TTC549 (cell line): ENCODE data around the gene ANK2.
A peak's percentile ranks its signal among the peaks of the same experiment; 100 is the strongest.
"Not testable (repeated sequence)": the region's sequence is repeated elsewhere in the genome, so short reads cannot be mapped to it uniquely, and the experiment has no call there.

ENCODE experiments used
- FAIRE-seq: peaks from 2 replicates; lab custom pipeline; 2012; peaks lifted over from hg19 to GRCh38; lab: Jason Lieb, UNC

The ANK2 gene

GRCh38 chr4:113209652-113210320, 160.3 kb downstream of the ANK2 start:
- no peak for FAIRE-seq

GRCh38 chr4:113212613-113213012, 163.2 kb downstream of the ANK2 start:
- FAIRE-seq: no peak

GRCh38 chr4:113221990-113222389, 172.5 kb downstream of the ANK2 start:
- no peak for FAIRE-seq

DNA sequence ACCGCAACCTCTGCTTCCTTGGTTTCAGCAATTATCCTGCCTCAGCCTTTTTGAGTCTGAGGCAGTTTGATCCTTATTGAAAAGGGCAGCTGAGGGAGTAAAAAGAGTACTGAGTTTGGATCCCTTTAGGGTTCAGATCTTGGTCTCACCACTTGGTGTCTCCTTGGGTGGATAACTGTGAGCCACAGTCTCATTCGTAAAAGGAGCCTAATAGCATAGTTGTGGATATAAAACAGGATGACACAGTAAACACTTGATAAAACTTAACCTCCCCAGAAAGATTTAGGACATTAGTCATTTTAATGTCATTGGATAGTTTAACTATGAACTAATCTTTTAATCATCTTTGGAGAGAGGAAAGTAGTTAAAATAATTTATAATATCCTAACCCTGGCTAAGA, 173.0 kb downstream of the ANK2 start:
- FAIRE-seq: no peak

DNA sequence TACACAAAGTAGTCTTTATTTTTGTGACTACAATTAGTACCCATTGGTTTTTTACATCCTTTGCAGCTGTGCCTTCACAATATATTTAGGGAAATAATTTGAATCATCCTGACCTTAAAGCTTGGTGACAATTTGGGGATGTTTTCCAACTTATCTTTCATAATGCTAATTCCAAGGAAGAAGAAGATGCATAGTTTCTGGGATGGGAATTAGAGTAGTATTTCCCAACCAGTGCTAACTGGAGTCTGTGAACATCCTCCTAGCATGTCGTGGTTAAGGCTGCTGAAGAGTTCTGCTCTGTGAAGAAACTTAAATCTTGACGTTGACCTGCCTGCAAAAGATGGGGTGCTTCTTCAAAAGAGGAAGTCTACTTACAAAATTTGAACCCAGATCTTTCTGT, 173.5 kb downstream of the ANK2 start:
- FAIRE-seq: no peak

DNA sequence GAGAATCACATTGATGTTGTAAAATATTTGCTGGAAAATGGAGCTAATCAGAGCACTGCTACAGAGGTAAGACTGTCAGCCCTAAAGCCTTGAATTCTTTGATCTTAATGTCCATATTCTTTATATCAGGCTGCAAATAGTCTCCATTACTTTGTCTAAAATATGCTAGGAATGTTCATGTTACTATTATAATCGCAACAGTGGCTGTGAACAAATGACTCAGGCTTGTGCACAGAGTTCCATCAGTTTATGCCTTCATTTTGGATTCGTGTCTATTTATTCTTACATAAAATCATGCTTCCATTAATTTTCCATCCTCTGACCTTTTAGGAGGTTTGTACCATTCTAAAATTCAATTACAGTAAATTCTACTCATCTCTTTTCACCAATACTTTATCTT, 182.7 kb downstream of the ANK2 start:
- no peak for FAIRE-seq

GRCh38 chr4:113236916-113237315, 187.5 kb downstream of the ANK2 start:
- FAIRE-seq: no peak

DNA sequence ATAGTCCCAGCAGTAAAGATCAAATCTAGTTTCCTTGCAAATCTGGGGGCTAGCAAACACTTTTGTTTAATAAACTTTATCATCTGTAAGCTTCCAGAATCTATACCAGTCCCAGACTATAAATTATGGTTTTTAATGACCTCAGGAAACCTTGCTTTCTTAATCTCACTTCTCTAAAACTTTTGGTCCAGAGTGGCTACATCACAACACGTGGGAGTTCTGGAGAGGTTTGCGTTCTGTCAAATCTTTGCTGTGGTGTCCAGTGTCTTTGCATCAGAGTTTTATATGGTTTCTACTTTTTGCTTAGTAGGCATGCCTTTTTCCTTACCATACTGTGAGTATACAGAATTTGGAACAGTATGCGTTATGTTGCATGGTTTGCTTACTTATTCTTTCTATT, 193.9 kb downstream of the ANK2 start:
- no peak for FAIRE-seq

- FAIRE-seq: not testable (repeated sequence)
Observed at GRCh38 chr4:113244747-113245146, 195.3 kb downstream of the ANK2 start.

- FAIRE-seq: no peak
Observed at GRCh38 chr4:113248320-113248719, 198.9 kb downstream of the ANK2 start.

GRCh38 chr4:113255628-113256027, 206.2 kb downstream of the ANK2 start:
- no peak for FAIRE-seq

GRCh38 chr4:113256946-113257345, 207.5 kb downstream of the ANK2 start:
- FAIRE-seq: no peak

DNA sequence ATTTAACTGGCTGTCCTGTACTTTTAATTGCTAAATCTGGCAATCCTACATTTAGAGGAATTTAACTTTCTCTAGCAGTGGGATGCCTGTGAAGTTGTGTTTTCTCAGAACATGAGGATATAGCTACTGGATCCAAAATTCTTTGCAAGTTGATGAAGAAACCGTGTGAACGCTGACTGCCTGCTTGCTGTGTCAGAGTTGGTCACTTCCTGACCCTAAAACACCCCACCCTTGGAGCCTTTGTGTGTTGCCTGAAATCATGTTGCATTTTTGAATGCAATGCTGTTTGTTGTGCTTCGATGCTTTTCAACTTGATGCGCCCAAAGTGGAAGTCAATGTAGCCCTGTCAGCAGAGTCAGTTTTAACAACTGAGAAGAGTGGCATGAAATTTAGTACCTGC, 211.2 kb downstream of the ANK2 start:
- no peak for FAIRE-seq

GRCh38 chr4:113263274-113263673, 213.8 kb downstream of the ANK2 start:
- FAIRE-seq: no peak

GRCh38 chr4:113270520-113271319, 221.3 kb downstream of the ANK2 start:
- no peak for FAIRE-seq

- FAIRE-seq: no peak
Observed at GRCh38 chr4:113272523-113272922, 223.1 kb downstream of the ANK2 start.

GRCh38 chr4:113273721-113274220, 224.3 kb downstream of the ANK2 start:
- no peak for FAIRE-seq

DNA sequence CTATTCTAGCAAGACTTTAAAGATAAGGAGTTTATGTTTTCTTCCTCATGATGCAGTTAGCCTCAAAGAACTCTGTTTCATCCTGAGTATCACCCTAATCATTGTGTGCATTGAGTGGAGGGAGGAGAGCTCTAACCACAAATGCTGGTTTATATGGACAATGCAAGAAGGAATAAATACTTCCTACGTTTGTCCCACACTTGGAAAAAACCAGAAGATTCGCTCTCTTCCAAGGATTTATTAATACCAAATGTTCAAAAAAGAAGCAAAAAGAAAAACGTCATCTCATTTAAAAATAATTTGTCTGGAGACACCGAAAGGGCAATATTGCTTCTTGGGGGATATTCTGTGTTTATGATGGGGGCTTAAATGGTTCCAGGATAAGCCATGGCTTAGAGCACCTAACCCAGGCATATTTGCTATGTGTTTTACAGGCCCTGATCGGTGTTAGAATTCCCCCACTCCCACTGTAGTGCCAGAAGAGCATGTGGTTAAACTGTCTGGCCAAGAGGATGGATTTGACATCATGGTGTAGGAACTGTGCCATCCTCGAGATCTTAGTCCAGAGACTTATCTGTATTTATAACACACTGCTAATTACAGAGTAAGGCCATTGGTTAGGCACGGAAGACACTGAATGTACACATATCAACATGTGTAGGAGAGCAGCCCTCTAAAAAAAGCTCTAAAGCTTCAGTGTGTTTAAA, 227.2 kb downstream of the ANK2 start:
- no peak for FAIRE-seq

- FAIRE-seq: peak; percentile 43
Observed at GRCh38 chr4:113278324-113278934, 229.0 kb downstream of the ANK2 start.

GRCh38 chr4:113285501-113285900, 236.0 kb downstream of the ANK2 start:
- FAIRE-seq: no peak

DNA sequence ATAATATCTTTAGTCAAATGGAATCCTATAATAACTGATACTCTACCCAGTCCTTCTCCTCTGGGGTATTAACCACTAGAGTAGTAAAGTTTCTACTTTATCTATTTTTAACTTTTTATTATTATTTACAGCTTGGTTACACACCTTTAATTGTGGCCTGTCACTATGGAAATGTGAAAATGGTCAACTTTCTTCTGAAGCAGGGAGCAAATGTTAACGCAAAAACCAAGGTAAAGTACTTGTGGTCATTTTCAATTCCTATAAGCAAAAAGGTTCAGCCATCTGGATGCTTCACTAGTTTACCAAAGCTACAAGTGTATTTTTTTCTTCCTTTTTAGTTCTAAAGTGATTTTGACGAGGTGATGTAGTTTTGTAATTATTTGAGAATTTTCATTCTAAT, 238.8 kb downstream of the ANK2 start:
- FAIRE-seq: no peak

GRCh38 chr4:113288696-113289095, 239.2 kb downstream of the ANK2 start:
- FAIRE-seq: no peak

DNA sequence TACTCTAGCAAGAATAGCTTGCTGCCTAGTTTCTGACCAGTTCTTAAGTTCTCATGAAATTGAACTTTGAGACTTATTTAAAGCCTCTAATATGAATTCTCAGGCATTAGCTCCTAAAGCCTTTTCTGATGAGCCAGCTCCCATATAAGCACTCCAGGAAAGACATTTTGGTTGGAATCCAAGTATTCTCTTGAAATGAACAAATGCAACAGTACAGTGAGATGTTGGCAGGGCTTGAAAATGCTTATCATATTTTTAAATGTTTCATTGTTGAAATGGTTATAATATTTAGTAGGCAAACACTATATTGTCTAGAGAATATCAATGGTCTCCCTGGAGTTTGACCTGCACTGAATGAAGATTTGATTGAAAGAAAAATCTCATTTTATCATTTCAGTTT, 240.3 kb downstream of the ANK2 start:
- FAIRE-seq: no peak
